H54 (cell line): ENCODE measurements around the gene DGKD.

ENCODE experiments used
- DNase-seq: peaks from one replicate; pipeline ENCODE4 v3.0.0; 2011; ENCODE audit warnings: low spot score, mixed read lengths; ENCODE audit not compliant: insufficient read length
- FAIRE-seq: peaks from 3 replicates; lab custom pipeline; 2011; peaks lifted over from hg19 to GRCh38; lab: Jason Lieb, UNC
- POLR2A ChIP-seq: IDR thresholded peaks from 2 replicates; pipeline ENCODE4 v1.6.1; 2011; ENCODE audit warnings: low read depth, mild to moderate bottlenecking, low read length

DGKD gene

GRCh38 chr2:233419602-233420391, 65.5 kb downstream of the DGKD start:
- TF ChIP-seq POLR2A, result no peak
- FAIRE-seq (no peak), DNase-seq (no peak)

GRCh38 chr2:233421091-233421816, 67.0 kb downstream of the DGKD start:
- DNase-seq, result no peak
- no peak for FAIRE-seq
- TF ChIP-seq POLR2A, result no peak

GRCh38 chr2:233422050-233422639, 67.9 kb downstream of the DGKD start:
- DNase-seq (no peak), FAIRE-seq (no peak)
- no peak for TF ChIP-seq POLR2A

GRCh38 chr2:233422649-233423551, 68.6 kb downstream of the DGKD start:
- no peak for FAIRE-seq
- DNase-seq, result no peak

GRCh38 chr2:233423552-233423860, 69.2 kb downstream of the DGKD start:
- FAIRE-seq (no peak), DNase-seq (no peak)
- no peak for TF ChIP-seq POLR2A

More at GRCh38 chr2:233422649-233423551, 68.6 kb downstream of the DGKD start:
- no peak for TF ChIP-seq POLR2A

GRCh38 chr2:233424154-233424951, 70.1 kb downstream of the DGKD start:
- DNase-seq (no peak), FAIRE-seq (no peak)
- no peak for TF ChIP-seq POLR2A

GRCh38 chr2:233426619-233427342, 72.5 kb downstream of the DGKD start:
- no peak for TF ChIP-seq POLR2A
- DNase-seq, result peak; percentile 58
- peak; percentile 91 for FAIRE-seq

GRCh38 chr2:233428008-233428407, 73.7 kb downstream of the DGKD start:
- DNase-seq (no peak), FAIRE-seq (no peak)
- no peak for TF ChIP-seq POLR2A

GRCh38 chr2:233428438-233428837, 74.1 kb downstream of the DGKD start:
- no peak for DNase-seq
- FAIRE-seq, result no peak
- no peak for TF ChIP-seq POLR2A

GRCh38 chr2:233429175-233429897, 75.0 kb downstream of the DGKD start:
- TF ChIP-seq POLR2A, result no peak
- DNase-seq, result no peak
- FAIRE-seq, result no peak

- FAIRE-seq, result peak; percentile 50
- no peak for TF ChIP-seq POLR2A
- DNase-seq, result no peak
Measured at GRCh38 chr2:233430081-233430480, 75.8 kb downstream of the DGKD start.

GRCh38 chr2:233430651-233431050, 76.4 kb downstream of the DGKD start:
- DNase-seq (no peak), FAIRE-seq (no peak)
- no peak for TF ChIP-seq POLR2A
